Thyroid gland (tissue), 4 donors: ENCODE measurements around the gene PSMF1.

ENCODE experiments used
- CTCF ChIP-seq, 6 experiments: fragments of 200-600 bp in 3 of 6; fragments of 450-650 bp in 3 of 6; sonication (generic) in 3 of 6; IDR thresholded peaks; one replicate each; pipeline ENCODE4 v1.5.1; 2016 to 2019; ENCODE audit warnings: antibody characterized with exemption in 6 of 6, mild to moderate bottlenecking in 2 of 6, inconsistent platforms in 1 of 6, moderate library complexity in 1 of 6
- POLR2A ChIP-seq, 2 donors: fragments of 450-650 bp; IDR thresholded peaks; one replicate each; pipeline ENCODE4 v1.6.1; 2017; ENCODE audit warnings: antibody characterized with exemption in 2 of 2, mild to moderate bottlenecking in 2 of 2, moderate library complexity in 1 of 2

- TF ChIP-seq CTCF (IDR thresholded peaks at IDR 0.05) (no peak), POLR2A (IDR thresholded peaks at IDR 0.05) (no peak)
Measured at GRCh38 chr20:1187605-1188171, 69.3 kb downstream of the PSMF1 start.
